HepG2 (cell line): ENCODE measurements around the gene BEND3. TPM values are rescaled to one million over a fixed set of nuclear protein-coding genes. Genes with fewer than 3 reads are reported as not detected.

Experiments
- ATAC-seq: fragments of 200-7000 bp; cut with Tn5 transposase; 3 replicates; pipeline ENCODE4 v1.9.1; 2020; ENCODE audit warnings: mild to moderate bottlenecking, moderate library complexity
- BruUV-seq: library from RNA; stranded (reverse); fragments of 400-500 nt; replicated peaks from 2 replicates; lab custom pipeline; 2021; lab: Mats Ljungman, UMichigan
- CTCF ChIA-PET: fragments of 300-600 bp; formaldehyde crosslinking; extraction: SDS; loops from one replicate; lab custom pipeline; 2021; ENCODE audit warnings: low total read pairs, inconsistent platforms, low intra/inter-chr PET ratio; lab: Yijun Ruan, JAX
- POLR2A ChIA-PET: fragments of 350-600 bp; sonication (Branson Sonifier 250); formaldehyde crosslinking; loops from one replicate; lab custom pipeline; 2020; ENCODE audit warnings: antibody characterized with exemption, inconsistent platforms; lab: Yijun Ruan, JAX
- DNase-seq: peaks from one replicate; pipeline ENCODE4 v3.0.0-alpha.2; 2015; ENCODE audit warnings: low spot score
- FAIRE-seq: peaks from 3 replicates; lab custom pipeline; 2011; peaks lifted over from hg19 to GRCh38; lab: Jason Lieb, UNC
- H2AFZ ChIP-seq: one replicate; pipeline ENCODE4 v1.6.1; 2011; ENCODE audit warnings: low read length, inconsistent platforms
- H3K27ac ChIP-seq: fragments of 300-600 bp; 3 replicates; pipeline ENCODE4 v1.8.0; 2011; ENCODE audit warnings: mixed run types, mild to moderate bottlenecking, mixed read lengths, low read length, inconsistent platforms; ENCODE audit not compliant: insufficient read depth; ENCODE audit errors: extremely low read length
- H3K27me3 ChIP-seq, 2 experiments: fragments of 200-600 bp in 1 of 2; 2 replicates in 1 of 2; 3 replicates in 1 of 2; pipeline versions ENCODE4 v1.6.0 to v1.8.0; 2011; ENCODE audit warnings: low read length in 2 of 2, mild to moderate bottlenecking in 2 of 2, moderate library complexity in 2 of 2, inconsistent platforms in 1 of 2; ENCODE audit not compliant: insufficient read depth in 2 of 2, control insufficient read depth in 1 of 2
- H3K36me3 ChIP-seq, 2 experiments: fragments of 200-600 bp in 1 of 2; replicated peaks in 1 of 2; 2 replicates in 1 of 2; 3 replicates in 1 of 2; pipeline versions ENCODE4 v1.5.1 to v1.8.0; 2011; ENCODE audit warnings: low read length in 2 of 2, inconsistent platforms in 1 of 2; ENCODE audit not compliant: insufficient read depth in 2 of 2, control insufficient read depth in 1 of 2
- H3K4me1 ChIP-seq: 2 replicates; pipeline ENCODE4 v1.5.1; 2012; ENCODE audit warnings: low read length, inconsistent platforms; ENCODE audit not compliant: insufficient read depth
- H3K4me2 ChIP-seq: 2 replicates; pipeline ENCODE4 v1.6.0; 2011; ENCODE audit warnings: low read depth, low read length, inconsistent platforms
- H3K4me3 ChIP-seq, 3 experiments: fragments of 200-600 bp in 1 of 3; sonication (generic), shearing (Covaris generic) in 1 of 3; replicated peaks in 1 of 3; 2 replicates each; pipeline ENCODE4 v1.5.1; 2011 to 2016; ENCODE audit warnings: low read length in 3 of 3, inconsistent platforms in 2 of 3, low read depth in 2 of 3, mild to moderate bottlenecking in 2 of 3, control low read depth in 1 of 3, mixed read lengths in 1 of 3; ENCODE audit not compliant: insufficient read depth in 1 of 3
- H3K79me2 ChIP-seq: one replicate; pipeline ENCODE4 v1.6.1; 2011; ENCODE audit warnings: low read length, inconsistent platforms; ENCODE audit not compliant: insufficient read depth
- H3K9ac ChIP-seq: 2 replicates; pipeline ENCODE4 v1.6.0; 2011; ENCODE audit warnings: mild to moderate bottlenecking, low read depth, low read length, inconsistent platforms; ENCODE audit not compliant: insufficient read depth
- H3K9me3 ChIP-seq: 2 replicates; pipeline ENCODE4 v1.5.1; 2012; ENCODE audit warnings: mild to moderate bottlenecking, low read length
- H4K20me1 ChIP-seq: 2 replicates; pipeline ENCODE4 v1.6.0; 2011; ENCODE audit warnings: inconsistent platforms, mild to moderate bottlenecking, low read length, moderate library complexity; ENCODE audit not compliant: insufficient read depth
- CHCHD3 ChIP-seq: sonication (generic); formaldehyde crosslinking; IDR thresholded peaks from 2 replicates; pipeline ENCODE4 v1.8.0; 2022; ENCODE audit warnings: mild to moderate bottlenecking, missing genetic modification reagents, moderate library complexity
- EED ChIP-seq: sonication (generic); formaldehyde crosslinking; IDR thresholded peaks from 2 replicates; pipeline ENCODE4 v1.5.0; 2020; ENCODE audit warnings: mild to moderate bottlenecking, missing genetic modification reagents
- HNRNPLL ChIP-seq: fragments of 200-400 bp; formaldehyde crosslinking; IDR thresholded peaks from 2 replicates; pipeline ENCODE4 v1.6.1; 2017; ENCODE audit warnings: mild to moderate bottlenecking, low read depth, low read length; ENCODE audit not compliant: poor library complexity, severe bottlenecking
- NCOA1 ChIP-seq: sonication (generic); formaldehyde crosslinking; IDR thresholded peaks from 2 replicates; pipeline ENCODE4 v1.9.0; 2021; ENCODE audit warnings: missing genetic modification reagents
- POGZ ChIP-seq: sonication (generic); formaldehyde crosslinking; IDR thresholded peaks from 2 replicates; pipeline ENCODE4 v1.4.0; 2020; ENCODE audit warnings: mild to moderate bottlenecking, missing genetic modification reagents
- SIX4 ChIP-seq: sonication (generic); formaldehyde crosslinking; IDR thresholded peaks from 2 replicates; pipeline ENCODE4 v1.4.0; 2020; ENCODE audit warnings: missing genetic modification reagents
- SMAD9 ChIP-seq: sonication (generic); formaldehyde crosslinking; IDR thresholded peaks from 2 replicates; pipeline ENCODE4 v1.5.1; 2020; ENCODE audit warnings: mild to moderate bottlenecking, missing genetic modification reagents
- ZNF335 ChIP-seq: sonication (generic); formaldehyde crosslinking; IDR thresholded peaks from 2 replicates; pipeline ENCODE4 v1.4.0; 2020; ENCODE audit warnings: missing genetic modification reagents
- ZNF703 ChIP-seq: sonication (generic); formaldehyde crosslinking; IDR thresholded peaks from 2 replicates; pipeline ENCODE4 v1.5.1; 2020; ENCODE audit warnings: missing genetic modification reagents, mild to moderate bottlenecking, moderate library complexity, borderline replicate concordance
- WGBS: methylation state at CpG from one replicate; pipeline ENCODE4 v1.1.6; 2017; ENCODE audit warnings: low lambda C conversion rate; 5-methylcytosine and 5-hydroxymethylcytosine counted together
- in situ Hi-C: cut with HindIII; loops from 2 replicates; pipeline ENCODE4 v1.10.0; 2017; ENCODE audit warnings: low pct_unique_long_range_greater_than_20kb; ENCODE audit not compliant: extremely low pct_ligation_motif_present
- intact Hi-C: fragments of 100-400 bp; cut with micrococcal nuclease; formaldehyde crosslinking; loops from one replicate; pipeline ENCODE4 v1.10.0; 2022; ENCODE audit not compliant: unreplicated experiment
- polyA plus RNA-seq, 8 experiments: library from polyadenylated mRNA; depleted of rRNA in 3 of 8; stranded (reverse) in 7 of 8; unstranded in 1 of 8; fragments of >200 nt; fragmentation: Illumina TruSeq in 4 of 8; extraction: Trizol in 4 of 8; gene quantifications; 2 replicates each; pipeline versions ENCODE4 v1.2.1 to v1.2.3, GENCODE V29; 2011 to 2016; ENCODE audit warnings: low read depth in 4 of 8, missing spikeins in 1 of 8, mixed read lengths in 1 of 8; ENCODE audit not compliant: insufficient read depth in 1 of 8
- total RNA-seq, 5 experiments: library from RNA; depleted of rRNA; stranded (reverse); fragments of >200 nt; fragmentation: Illumina TruSeq; extraction: Trizol; gene quantifications; 2 replicates each; pipeline ENCODE4 v1.2.3, GENCODE V29; 2016; ENCODE audit warnings: low read depth in 1 of 5
- TF ChIP-seq, protein P1 (sequence below): IDR thresholded peaks from 2 replicates; pipeline ENCODE4 v1.6.1; 2012; ENCODE audit warnings: inconsistent platforms
- TF ChIP-seq, protein P2 (sequence below): fragments of 450-650 bp; IDR thresholded peaks from 2 replicates; pipeline ENCODE4 v1.6.1; 2017
- TF ChIP-seq, protein P3 (sequence below), 2 experiments: IDR thresholded peaks; 2 replicates each; pipeline ENCODE4 v1.6.1; 2011 to 2012; ENCODE audit warnings: low read length in 2 of 2, borderline replicate concordance in 1 of 2, low read depth in 1 of 2, mild to moderate bottlenecking in 1 of 2, moderate library complexity in 1 of 2
- TF ChIP-seq, protein P4 (sequence below): sonication (generic); formaldehyde crosslinking; IDR thresholded peaks from 2 replicates; pipeline ENCODE4 v1.8.0; 2023; ENCODE audit warnings: mild to moderate bottlenecking, missing genetic modification reagents

The BEND3 gene
- total and polyA plus RNA-seq, 2 of the 13 experiments (the other 11 are each of a cell fraction or from before 2014, with no cell fraction given) = 1.4 to 5.8 TPM

DNA sequence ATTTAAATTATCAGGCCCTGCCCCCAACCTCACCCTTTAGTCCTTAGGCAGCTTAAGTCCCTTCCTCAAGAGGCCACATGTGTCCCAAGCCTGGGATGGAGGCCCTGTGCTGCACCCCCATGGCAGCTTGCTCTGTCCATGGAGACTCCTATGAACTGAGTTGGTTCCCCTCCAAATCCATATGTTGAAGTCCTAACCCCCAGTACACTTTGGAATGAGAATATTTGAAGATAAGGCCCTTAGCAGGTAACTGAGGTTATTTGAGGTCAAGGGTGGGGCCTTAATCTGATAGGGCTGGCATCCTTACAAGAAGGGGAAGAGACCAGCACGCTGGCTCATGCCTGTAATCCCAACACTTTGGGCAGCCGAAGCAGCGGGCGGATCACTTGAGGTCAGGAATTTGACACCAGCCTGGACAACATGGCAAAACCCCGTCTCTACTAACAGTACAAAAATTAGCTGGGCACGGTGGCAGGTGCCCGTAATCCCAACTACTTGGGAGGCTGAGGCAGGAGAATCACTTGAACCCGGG is 6.7 kb upstream of the BEND3 start:
- Histone ChIP-seq H3K27me3 (no peaks in the 10 kb centered on the region), H4K20me1 (no peaks in the 10 kb centered on the region), H3K4me1 (peaks cover 15% of the 10 kb centered on the region; the same call in 1 of the 2 replicates), H3K4me2 (no peak overlapping the region), H3K79me2 (no peaks in the 10 kb centered on the region), H3K9ac (no peak overlapping the region), H3K4me3 (no peak overlapping the region), H3K27ac (no peak overlapping the region), H2AFZ (no peak overlapping the region), H3K36me3 (no peaks in the 10 kb centered on the region), H3K9me3 (no peaks in the 10 kb centered on the region)
- in situ Hi-C loops = no loop called here
- WGBS = 72% methylated on average over 7 of the region's 8 CpGs
- BruUV-seq = no TSS peak
- ChIA-PET CTCF (no interaction called here), POLR2A (no interaction called here)
- TF ChIP-seq CHCHD3 (no peak), NCOA1 (CRISPR knock-in tag) (no peak), POGZ (CRISPR knock-in tag) (no peak), SMAD9 (CRISPR knock-in tag) (no peak), EED (CRISPR knock-in tag) (no peak), ZNF335 (CRISPR knock-in tag) (no peak), ZNF703 (CRISPR knock-in tag) (no peak), HNRNPLL (no peak), SIX4 (no peak)
- TF ChIP-seq, protein P1, sequence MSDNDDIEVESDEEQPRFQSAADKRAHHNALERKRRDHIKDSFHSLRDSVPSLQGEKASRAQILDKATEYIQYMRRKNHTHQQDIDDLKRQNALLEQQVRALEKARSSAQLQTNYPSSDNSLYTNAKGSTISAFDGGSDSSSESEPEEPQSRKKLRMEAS = no peak
- TF ChIP-seq, protein P2, sequence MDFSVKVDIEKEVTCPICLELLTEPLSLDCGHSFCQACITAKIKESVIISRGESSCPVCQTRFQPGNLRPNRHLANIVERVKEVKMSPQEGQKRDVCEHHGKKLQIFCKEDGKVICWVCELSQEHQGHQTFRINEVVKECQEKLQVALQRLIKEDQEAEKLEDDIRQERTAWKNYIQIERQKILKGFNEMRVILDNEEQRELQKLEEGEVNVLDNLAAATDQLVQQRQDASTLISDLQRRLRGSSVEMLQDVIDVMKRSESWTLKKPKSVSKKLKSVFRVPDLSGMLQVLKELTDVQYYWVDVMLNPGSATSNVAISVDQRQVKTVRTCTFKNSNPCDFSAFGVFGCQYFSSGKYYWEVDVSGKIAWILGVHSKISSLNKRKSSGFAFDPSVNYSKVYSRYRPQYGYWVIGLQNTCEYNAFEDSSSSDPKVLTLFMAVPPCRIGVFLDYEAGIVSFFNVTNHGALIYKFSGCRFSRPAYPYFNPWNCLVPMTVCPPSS = no peak
- TF ChIP-seq, protein P3, sequence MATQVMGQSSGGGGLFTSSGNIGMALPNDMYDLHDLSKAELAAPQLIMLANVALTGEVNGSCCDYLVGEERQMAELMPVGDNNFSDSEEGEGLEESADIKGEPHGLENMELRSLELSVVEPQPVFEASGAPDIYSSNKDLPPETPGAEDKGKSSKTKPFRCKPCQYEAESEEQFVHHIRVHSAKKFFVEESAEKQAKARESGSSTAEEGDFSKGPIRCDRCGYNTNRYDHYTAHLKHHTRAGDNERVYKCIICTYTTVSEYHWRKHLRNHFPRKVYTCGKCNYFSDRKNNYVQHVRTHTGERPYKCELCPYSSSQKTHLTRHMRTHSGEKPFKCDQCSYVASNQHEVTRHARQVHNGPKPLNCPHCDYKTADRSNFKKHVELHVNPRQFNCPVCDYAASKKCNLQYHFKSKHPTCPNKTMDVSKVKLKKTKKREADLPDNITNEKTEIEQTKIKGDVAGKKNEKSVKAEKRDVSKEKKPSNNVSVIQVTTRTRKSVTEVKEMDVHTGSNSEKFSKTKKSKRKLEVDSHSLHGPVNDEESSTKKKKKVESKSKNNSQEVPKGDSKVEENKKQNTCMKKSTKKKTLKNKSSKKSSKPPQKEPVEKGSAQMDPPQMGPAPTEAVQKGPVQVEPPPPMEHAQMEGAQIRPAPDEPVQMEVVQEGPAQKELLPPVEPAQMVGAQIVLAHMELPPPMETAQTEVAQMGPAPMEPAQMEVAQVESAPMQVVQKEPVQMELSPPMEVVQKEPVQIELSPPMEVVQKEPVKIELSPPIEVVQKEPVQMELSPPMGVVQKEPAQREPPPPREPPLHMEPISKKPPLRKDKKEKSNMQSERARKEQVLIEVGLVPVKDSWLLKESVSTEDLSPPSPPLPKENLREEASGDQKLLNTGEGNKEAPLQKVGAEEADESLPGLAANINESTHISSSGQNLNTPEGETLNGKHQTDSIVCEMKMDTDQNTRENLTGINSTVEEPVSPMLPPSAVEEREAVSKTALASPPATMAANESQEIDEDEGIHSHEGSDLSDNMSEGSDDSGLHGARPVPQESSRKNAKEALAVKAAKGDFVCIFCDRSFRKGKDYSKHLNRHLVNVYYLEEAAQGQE (IDR thresholded peaks at IDR 0.05; ENCODE audit: borderline replicate concordance in 1 of 2, low read depth in 1 of 2, low read length in 2 of 2) = no peak
- TF ChIP-seq, protein P4, sequence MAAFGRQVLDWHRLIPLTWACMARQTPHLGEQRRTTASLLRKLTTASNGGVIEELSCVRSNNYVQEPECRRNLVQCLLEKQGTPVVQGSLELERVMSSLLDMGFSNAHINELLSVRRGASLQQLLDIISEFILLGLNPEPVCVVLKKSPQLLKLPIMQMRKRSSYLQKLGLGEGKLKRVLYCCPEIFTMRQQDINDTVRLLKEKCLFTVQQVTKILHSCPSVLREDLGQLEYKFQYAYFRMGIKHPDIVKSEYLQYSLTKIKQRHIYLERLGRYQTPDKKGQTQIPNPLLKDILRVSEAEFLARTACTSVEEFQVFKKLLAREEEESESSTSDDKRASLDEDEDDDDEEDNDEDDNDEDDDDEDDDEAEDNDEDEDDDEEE (CRISPR knock-in tag) = no peak
- intact Hi-C loops = no loop called here
- ATAC-seq = no peak
- FAIRE-seq = no peak
- no peak for DNase-seq
